HepG2 (cell line): Measurements from ENCODE around the gene NSUN3. TPM values are rescaled to one million over a fixed set of nuclear protein-coding genes. Genes with fewer than 3 reads are reported as not detected.

ENCODE experiments used
- ATAC-seq: fragments of 200-7000 bp; cut with Tn5 transposase; 3 replicates; pipeline ENCODE4 v1.9.1; 2020; ENCODE audit warnings: mild to moderate bottlenecking, moderate library complexity
- BruUV-seq: library from RNA; stranded (reverse); fragments of 400-500 nt; replicated peaks from 2 replicates; lab custom pipeline; 2021; lab: Mats Ljungman, UMichigan
- CTCF ChIA-PET: fragments of 300-600 bp; formaldehyde crosslinking; extraction: SDS; loops from one replicate; lab custom pipeline; 2021; ENCODE audit warnings: low total read pairs, inconsistent platforms, low intra/inter-chr PET ratio; lab: Yijun Ruan, JAX
- POLR2A ChIA-PET: fragments of 350-600 bp; sonication (Branson Sonifier 250); formaldehyde crosslinking; loops from one replicate; lab custom pipeline; 2020; ENCODE audit warnings: antibody characterized with exemption, inconsistent platforms; lab: Yijun Ruan, JAX
- DNase-seq: peaks from one replicate; pipeline ENCODE4 v3.0.0-alpha.2; 2015; ENCODE audit warnings: low spot score
- FAIRE-seq: peaks from 3 replicates; lab custom pipeline; 2011; peaks lifted over from hg19 to GRCh38; lab: Jason Lieb, UNC
- H2AFZ ChIP-seq: one replicate; pipeline ENCODE4 v1.6.1; 2011; ENCODE audit warnings: low read length, inconsistent platforms
- H3K27ac ChIP-seq: fragments of 300-600 bp; 3 replicates; pipeline ENCODE4 v1.8.0; 2011; ENCODE audit warnings: mixed run types, mild to moderate bottlenecking, mixed read lengths, low read length, inconsistent platforms; ENCODE audit not compliant: insufficient read depth; ENCODE audit errors: extremely low read length
- H3K27me3 ChIP-seq, 2 experiments: fragments of 200-600 bp in 1 of 2; 2 replicates in 1 of 2; 3 replicates in 1 of 2; pipeline versions ENCODE4 v1.6.0 to v1.8.0; 2011; ENCODE audit warnings: low read length in 2 of 2, mild to moderate bottlenecking in 2 of 2, moderate library complexity in 2 of 2, inconsistent platforms in 1 of 2; ENCODE audit not compliant: insufficient read depth in 2 of 2, control insufficient read depth in 1 of 2
- H3K36me3 ChIP-seq, 2 experiments: fragments of 200-600 bp in 1 of 2; replicated peaks in 1 of 2; 2 replicates in 1 of 2; 3 replicates in 1 of 2; pipeline versions ENCODE4 v1.5.1 to v1.8.0; 2011; ENCODE audit warnings: low read length in 2 of 2, inconsistent platforms in 1 of 2; ENCODE audit not compliant: insufficient read depth in 2 of 2, control insufficient read depth in 1 of 2
- H3K4me1 ChIP-seq: 2 replicates; pipeline ENCODE4 v1.5.1; 2012; ENCODE audit warnings: low read length, inconsistent platforms; ENCODE audit not compliant: insufficient read depth
- H3K4me2 ChIP-seq: 2 replicates; pipeline ENCODE4 v1.6.0; 2011; ENCODE audit warnings: low read depth, low read length, inconsistent platforms
- H3K4me3 ChIP-seq, 3 experiments: fragments of 200-600 bp in 1 of 3; sonication (generic), shearing (Covaris generic) in 1 of 3; replicated peaks in 1 of 3; 2 replicates each; pipeline ENCODE4 v1.5.1; 2011 to 2016; ENCODE audit warnings: low read length in 3 of 3, inconsistent platforms in 2 of 3, low read depth in 2 of 3, mild to moderate bottlenecking in 2 of 3, control low read depth in 1 of 3, mixed read lengths in 1 of 3; ENCODE audit not compliant: insufficient read depth in 1 of 3
- H3K79me2 ChIP-seq: one replicate; pipeline ENCODE4 v1.6.1; 2011; ENCODE audit warnings: low read length, inconsistent platforms; ENCODE audit not compliant: insufficient read depth
- H3K9ac ChIP-seq: 2 replicates; pipeline ENCODE4 v1.6.0; 2011; ENCODE audit warnings: mild to moderate bottlenecking, low read depth, low read length, inconsistent platforms; ENCODE audit not compliant: insufficient read depth
- H3K9me3 ChIP-seq: 2 replicates; pipeline ENCODE4 v1.5.1; 2012; ENCODE audit warnings: mild to moderate bottlenecking, low read length
- H4K20me1 ChIP-seq: 2 replicates; pipeline ENCODE4 v1.6.0; 2011; ENCODE audit warnings: inconsistent platforms, mild to moderate bottlenecking, low read length, moderate library complexity; ENCODE audit not compliant: insufficient read depth
- ETS1 ChIP-seq: sonication (generic); formaldehyde crosslinking; IDR thresholded peaks from 2 replicates; pipeline ENCODE4 v1.4.0; 2020; ENCODE audit warnings: missing genetic modification reagents
- HNF1B ChIP-seq: sonication (generic); formaldehyde crosslinking; IDR thresholded peaks from 2 replicates; pipeline ENCODE4 v1.5.1; 2020; ENCODE audit warnings: mild to moderate bottlenecking, moderate library complexity, missing genetic modification reagents
- PHB2 ChIP-seq: fragments of 450-650 bp; IDR thresholded peaks from 2 replicates; pipeline ENCODE4 v1.6.1; 2018; ENCODE audit not compliant: partially characterized antibody
- REL ChIP-seq: sonication (generic); formaldehyde crosslinking; conservative IDR thresholded peaks from 2 replicates; pipeline ENCODE4 v1.8.0; 2022; ENCODE audit warnings: mild to moderate bottlenecking, missing genetic modification reagents, moderate library complexity
- SMARCC2 ChIP-seq: fragments of 450-650 bp; IDR thresholded peaks from 2 replicates; pipeline ENCODE4 v1.6.1; 2017; ENCODE audit warnings: antibody characterized with exemption, mild to moderate bottlenecking
- TBP ChIP-seq: sonication (generic); formaldehyde crosslinking; IDR thresholded peaks from 2 replicates; pipeline ENCODE4 v1.5.0; 2020; ENCODE audit warnings: missing genetic modification reagents
- ZBTB43 ChIP-seq: sonication (generic); formaldehyde crosslinking; conservative IDR thresholded peaks from 2 replicates; pipeline ENCODE4 v1.4.0; 2020; ENCODE audit warnings: missing genetic modification reagents
- ZBTB49 ChIP-seq: sonication (generic); formaldehyde crosslinking; IDR thresholded peaks from 2 replicates; pipeline ENCODE4 v1.4.0; 2020; ENCODE audit warnings: missing genetic modification reagents, borderline replicate concordance
- ZMAT3 ChIP-seq: sonication (generic); formaldehyde crosslinking; conservative IDR thresholded peaks from 2 replicates; pipeline ENCODE4 v1.7.0; 2021; ENCODE audit warnings: missing genetic modification reagents
- ZNF282 ChIP-seq: fragments of 450-650 bp; IDR thresholded peaks from 2 replicates; pipeline ENCODE4 v1.6.1; 2018; ENCODE audit not compliant: partially characterized antibody
- ZNF670 ChIP-seq: sonication (generic); formaldehyde crosslinking; IDR thresholded peaks from 2 replicates; pipeline ENCODE4 v1.8.0; 2022; ENCODE audit warnings: mild to moderate bottlenecking, missing genetic modification reagents, borderline replicate concordance
- ZNF75D ChIP-seq: sonication (generic); formaldehyde crosslinking; IDR thresholded peaks from 2 replicates; pipeline ENCODE4 v1.8.1; 2023; ENCODE audit warnings: missing genetic modification reagents, mild to moderate bottlenecking, borderline replicate concordance
- WGBS: methylation state at CpG from one replicate; pipeline ENCODE4 v1.1.6; 2017; ENCODE audit warnings: low lambda C conversion rate; 5-methylcytosine and 5-hydroxymethylcytosine counted together
- in situ Hi-C: cut with HindIII; loops from 2 replicates; pipeline ENCODE4 v1.10.0; 2017; ENCODE audit warnings: low pct_unique_long_range_greater_than_20kb; ENCODE audit not compliant: extremely low pct_ligation_motif_present
- intact Hi-C: fragments of 100-400 bp; cut with micrococcal nuclease; formaldehyde crosslinking; loops from one replicate; pipeline ENCODE4 v1.10.0; 2022; ENCODE audit not compliant: unreplicated experiment
- polyA plus RNA-seq, 8 experiments: library from polyadenylated mRNA; depleted of rRNA in 3 of 8; stranded (reverse) in 7 of 8; unstranded in 1 of 8; fragments of >200 nt; fragmentation: Illumina TruSeq in 4 of 8; extraction: Trizol in 4 of 8; gene quantifications; 2 replicates each; pipeline versions ENCODE4 v1.2.1 to v1.2.3, GENCODE V29; 2011 to 2016; ENCODE audit warnings: low read depth in 4 of 8, missing spikeins in 1 of 8, mixed read lengths in 1 of 8; ENCODE audit not compliant: insufficient read depth in 1 of 8
- total RNA-seq, 5 experiments: library from RNA; depleted of rRNA; stranded (reverse); fragments of >200 nt; fragmentation: Illumina TruSeq; extraction: Trizol; gene quantifications; 2 replicates each; pipeline ENCODE4 v1.2.3, GENCODE V29; 2016; ENCODE audit warnings: low read depth in 1 of 5

Gene NSUN3
- total and polyA plus RNA-seq, 2 of the 13 experiments (the other 11 are each of a cell fraction or from before 2014, with no cell fraction given): 3.2 to 10.6 TPM

- TF ChIP-seq ZMAT3 (CRISPR knock-in tag) (no peak), SMARCC2 (no peak), PHB2 (no peak), ZNF75D (CRISPR knock-in tag) (no peak), ZBTB49 (no peak), ZBTB43 (CRISPR knock-in tag) (no peak), REL (CRISPR knock-in tag) (no peak), HNF1B (CRISPR knock-in tag) (no peak), TBP (no peak), ZNF282 (no peak), ETS1 (no peak), ZNF670 (CRISPR knock-in tag) (no peak)
- no peaks in the 10 kb centered on the region for H4K20me1 ChIP-seq
- no peaks in the 10 kb centered on the region for H3K79me2 ChIP-seq
- H3K4me2 ChIP-seq: no peak overlapping the region
- in situ Hi-C loops (no loop called here), intact Hi-C loops (no loop called here)
- FAIRE-seq: no peak
- no peak overlapping the region for H3K9ac ChIP-seq
- no peak overlapping the region for H3K27ac ChIP-seq
- no peak for ATAC-seq
- H3K4me3 ChIP-seq: no peak overlapping the region
- 6% methylated on average over 3 of the region's 3 CpGs for WGBS
- ChIA-PET CTCF (no interaction called here), POLR2A (no interaction called here)
- no TSS peak for BruUV-seq
- H3K36me3 ChIP-seq: no peaks in the 10 kb centered on the region
- no peaks in the 10 kb centered on the region for H3K4me1 ChIP-seq
- H3K27me3 ChIP-seq: no peaks in the 10 kb centered on the region; a peak in 1 of 5 replicates
- no peak for DNase-seq
- H3K9me3 ChIP-seq: no peaks in the 10 kb centered on the region
- no peak overlapping the region for H2AFZ ChIP-seq
Measured at GRCh38 chr3:94147012-94147411, 84.2 kb downstream of the NSUN3 start.
